Central memory CD8-positive, alpha-beta T cell (primary cell): Measurements from ENCODE around the gene MRTFB.
A peak's percentile ranks its signal among the peaks of the same experiment; 100 is the strongest.

Experiments
- ATAC-seq: fragments of 150-1000 bp; cut with Tn5 transposase; replicated peaks from 2 replicates; pipeline ENCODE4 v1.10.0; 2022; ENCODE audit warnings: mild to moderate bottlenecking, moderate FRiP score, moderate number of reproducible peaks; ENCODE audit not compliant: poor library complexity, severe bottlenecking; ENCODE audit errors: extremely low read depth
- DNase-seq, 2 donors: peaks; one replicate each; pipeline ENCODE4 v3.0.0; 2021; ENCODE audit warnings: low spot score in 2 of 2
- H3K27ac Mint-ChIP-seq: one replicate; pipeline ENCODE4 v1.8.0; 2022; ENCODE audit warnings: low read depth, mild to moderate bottlenecking, moderate library complexity, mixed read lengths
- H3K27me3 Mint-ChIP-seq: one replicate; pipeline ENCODE4 v1.8.0; 2022; ENCODE audit warnings: mixed read lengths
- H3K36me3 Mint-ChIP-seq: one replicate; pipeline ENCODE4 v1.8.0; 2022; ENCODE audit warnings: mild to moderate bottlenecking, moderate library complexity, mixed read lengths; ENCODE audit not compliant: insufficient read depth
- H3K4me1 Mint-ChIP-seq: one replicate; pipeline ENCODE4 v1.8.0; 2022; ENCODE audit warnings: mixed read lengths
- H3K4me3 Mint-ChIP-seq: one replicate; pipeline ENCODE4 v1.8.0; 2022; ENCODE audit warnings: mild to moderate bottlenecking, moderate library complexity, mixed read lengths
- H3K9me3 Mint-ChIP-seq: one replicate; pipeline ENCODE4 v1.8.0; 2022; ENCODE audit warnings: mixed read lengths

MRTFB gene

DNA sequence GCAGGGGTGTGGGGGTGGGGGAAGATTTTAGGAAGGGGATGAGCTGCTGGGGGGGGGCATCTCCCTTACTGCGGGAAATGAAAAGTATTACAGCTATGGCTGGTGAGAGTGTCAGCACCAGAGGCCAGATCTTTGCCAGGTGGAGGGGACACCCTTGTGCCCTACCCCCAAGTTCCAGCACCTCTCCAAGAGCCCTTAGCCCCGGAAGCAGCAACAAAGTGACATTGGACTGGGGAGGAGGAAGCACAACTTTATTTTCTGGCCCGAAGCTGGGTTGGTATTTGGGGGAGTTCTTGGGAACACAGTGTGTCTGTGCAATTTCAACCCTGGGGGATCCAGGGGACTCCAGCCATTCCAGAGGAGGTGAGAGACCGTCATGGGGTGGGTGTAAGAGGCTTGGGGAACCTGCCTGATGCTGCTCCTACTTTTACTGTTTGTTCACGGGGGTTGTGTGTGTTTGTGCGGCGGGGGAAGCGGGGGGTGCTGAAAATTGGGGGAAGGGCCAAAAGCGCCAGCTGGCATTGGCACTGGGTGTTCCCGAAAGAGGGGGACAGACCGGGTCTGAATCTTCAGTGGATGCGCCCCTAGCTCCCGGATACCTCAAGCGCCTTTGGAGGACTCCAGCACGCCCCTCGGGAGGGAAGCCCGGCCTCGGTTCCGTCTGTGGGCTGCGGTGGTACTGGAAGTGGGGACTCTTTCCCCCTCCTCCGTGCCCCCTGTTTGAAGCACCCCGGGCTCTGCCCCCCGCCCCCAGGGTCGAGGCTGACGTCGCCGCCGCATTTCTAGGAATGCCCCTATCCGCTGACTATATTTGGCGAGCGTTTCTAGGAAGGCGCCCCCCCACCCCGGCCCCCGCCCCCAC lies 230.3 kb downstream of the MRTFB start:
- Mint-ChIP-seq H3K4me3 (peak overlapping the region; percentile 80), H3K27ac (no peak overlapping the region), H3K9me3 (no peaks in the 10 kb centered on the region), H3K4me1 (peaks cover 13% of the 10 kb centered on the region), H3K27me3 (peaks cover 48% of the 10 kb centered on the region), H3K36me3 (no peaks in the 10 kb centered on the region)
- no peak for DNase-seq
- no peak for ATAC-seq

DNA sequence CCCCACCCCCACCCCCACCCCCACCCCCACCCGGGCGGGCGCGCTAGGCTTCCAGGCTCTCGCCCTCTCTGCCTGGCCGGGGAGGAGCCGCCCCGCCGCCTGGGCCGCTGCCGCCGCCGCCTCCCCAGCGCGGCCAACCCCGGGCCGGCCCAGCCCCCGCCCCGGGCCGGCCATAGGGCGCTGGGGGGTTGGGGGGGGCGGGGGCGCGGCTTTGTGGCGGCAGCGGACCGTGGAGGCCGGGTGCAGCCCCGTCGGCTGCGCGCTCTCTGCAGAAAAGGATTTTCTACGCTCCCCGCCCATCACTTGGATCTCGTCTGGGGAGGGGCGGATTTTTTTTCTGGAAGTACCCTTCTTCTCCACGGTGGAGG lies 230.9 kb downstream of the MRTFB start:
- H3K27ac Mint-ChIP-seq = no peak overlapping the region
- DNase-seq (no peak), ATAC-seq (peak; percentile 38)
- no peaks in the 10 kb centered on the region for H3K9me3 Mint-ChIP-seq
- H3K4me3 Mint-ChIP-seq = peak overlapping the region; percentile 80
- no peaks in the 10 kb centered on the region for H3K36me3 Mint-ChIP-seq
- peaks cover 48% of the 10 kb centered on the region for H3K27me3 Mint-ChIP-seq
- peaks cover 13% of the 10 kb centered on the region for H3K4me1 Mint-ChIP-seq

DNA sequence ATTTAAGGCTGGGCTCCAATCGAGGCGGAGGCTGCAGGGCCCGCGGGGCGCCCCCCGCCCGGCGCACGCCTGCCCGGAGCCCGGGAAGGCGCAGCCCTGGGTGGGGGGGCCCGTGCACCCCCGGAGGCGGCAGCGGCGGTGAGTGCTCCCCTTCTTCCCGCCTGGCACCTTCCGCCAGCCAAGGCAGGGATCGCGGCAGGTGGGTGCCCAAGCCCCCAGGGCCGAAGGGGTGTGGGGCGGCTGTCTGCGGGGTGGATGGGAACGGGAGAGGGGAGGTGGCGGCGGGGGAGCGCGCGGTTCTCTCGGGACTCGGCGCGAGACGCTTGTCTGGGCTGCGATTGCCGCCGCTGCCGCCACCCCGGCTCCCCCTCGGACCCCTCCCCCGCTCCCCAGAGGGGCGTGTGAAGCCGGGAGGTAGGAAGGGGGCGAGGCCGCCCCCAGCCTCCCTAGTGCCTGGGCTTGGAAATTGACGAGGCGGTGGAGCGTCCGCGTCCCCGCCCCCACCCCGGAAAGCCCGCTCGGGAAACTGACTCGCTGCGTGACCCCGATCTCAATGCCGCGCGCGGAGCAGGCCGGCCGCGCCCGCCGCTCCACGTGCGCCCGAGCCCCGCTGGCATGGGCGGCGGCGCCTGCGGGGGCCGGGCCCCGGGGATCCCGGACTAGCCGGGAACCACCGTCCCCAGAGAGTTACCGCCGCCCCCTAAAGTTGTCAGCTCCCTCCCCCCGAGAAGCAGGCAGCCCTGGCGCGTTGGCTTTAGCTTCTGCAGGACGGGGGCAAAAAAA lies 231.5 kb downstream of the MRTFB start:
- DNase-seq = no peak

DNA sequence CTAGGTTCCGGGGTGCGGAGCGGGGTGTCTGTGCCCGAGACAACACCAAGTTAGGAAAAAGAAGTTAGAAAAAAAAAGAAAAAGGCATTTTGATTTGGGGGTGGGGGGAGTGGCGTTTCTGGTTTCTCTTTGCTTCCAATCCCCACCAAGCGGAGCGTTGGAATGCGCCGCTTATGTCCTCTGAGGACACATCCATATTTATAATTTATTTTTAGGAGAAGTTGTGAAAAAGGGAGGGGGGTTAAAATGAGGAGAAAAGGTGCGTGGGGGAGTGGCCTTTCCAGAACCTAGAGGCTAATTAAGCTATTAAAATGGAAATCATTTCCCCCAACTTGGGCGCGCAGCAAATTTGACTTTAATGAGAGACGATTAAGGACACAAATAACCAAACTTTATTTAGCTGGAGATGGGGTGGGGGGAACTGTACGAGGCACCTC lies 232.1 kb downstream of the MRTFB start:
- peaks cover 48% of the 10 kb centered on the region for H3K27me3 Mint-ChIP-seq
- H3K4me3 Mint-ChIP-seq = peak overlapping the region; percentile 80
- H3K4me1 Mint-ChIP-seq = peaks cover 13% of the 10 kb centered on the region
- ATAC-seq (no peak), DNase-seq (no peak)
- H3K36me3 Mint-ChIP-seq = no peaks in the 10 kb centered on the region
- no peak overlapping the region for H3K27ac Mint-ChIP-seq
- no peaks in the 10 kb centered on the region for H3K9me3 Mint-ChIP-seq

More for the DNA sequence above, 231.5 kb downstream of the MRTFB start:
- ATAC-seq = peak; percentile 21
- H3K9me3 Mint-ChIP-seq = no peaks in the 10 kb centered on the region
- peaks cover 48% of the 10 kb centered on the region for H3K27me3 Mint-ChIP-seq
- H3K27ac Mint-ChIP-seq = no peak overlapping the region
- peak overlapping the region; percentile 80 for H3K4me3 Mint-ChIP-seq
- peaks cover 13% of the 10 kb centered on the region for H3K4me1 Mint-ChIP-seq
- no peaks in the 10 kb centered on the region for H3K36me3 Mint-ChIP-seq

DNA sequence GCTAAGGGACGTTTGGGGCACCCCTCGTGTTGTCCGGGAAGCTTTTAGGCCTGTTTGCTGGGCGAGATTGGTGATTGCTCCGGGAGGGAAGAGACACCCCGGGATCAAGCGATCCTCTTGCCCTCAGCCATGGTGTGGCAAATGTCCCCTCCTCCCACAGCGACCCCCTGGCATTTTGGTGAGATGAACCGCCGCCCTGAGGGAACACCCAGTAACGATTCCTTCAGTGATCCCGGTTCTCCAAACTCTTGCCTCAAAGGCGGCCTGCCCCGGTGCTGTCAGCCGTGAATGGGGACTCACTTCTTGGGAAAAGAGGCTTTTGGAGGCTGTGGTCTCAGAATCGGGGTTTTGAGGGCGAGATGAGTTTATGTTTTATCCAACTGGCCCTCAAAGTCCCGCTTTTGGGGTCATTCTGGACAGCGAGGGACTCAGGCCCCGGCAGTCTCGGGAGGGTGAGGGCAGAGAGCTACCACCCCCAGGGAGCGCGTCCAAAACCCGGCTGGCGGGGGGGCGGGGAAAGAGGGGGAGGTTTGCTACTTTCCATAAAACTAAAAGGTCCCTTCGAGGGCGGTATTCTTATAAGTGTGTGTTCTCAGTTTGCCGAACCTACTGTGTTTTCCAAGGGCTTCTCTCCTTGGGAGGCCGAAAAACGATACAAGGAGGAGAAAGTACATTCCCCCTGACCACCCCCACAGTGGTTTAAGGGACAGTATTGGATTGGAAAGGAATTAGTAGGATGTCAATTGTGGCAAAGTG lies 232.7 kb downstream of the MRTFB start:
- peak overlapping the region; percentile 80 for H3K4me3 Mint-ChIP-seq
- no peaks in the 10 kb centered on the region for H3K9me3 Mint-ChIP-seq
- peaks cover 13% of the 10 kb centered on the region for H3K4me1 Mint-ChIP-seq
- no peak overlapping the region for H3K27ac Mint-ChIP-seq
- DNase-seq (no peak), ATAC-seq (no peak)
- H3K27me3 Mint-ChIP-seq = peaks cover 48% of the 10 kb centered on the region
- H3K36me3 Mint-ChIP-seq = no peaks in the 10 kb centered on the region

DNA sequence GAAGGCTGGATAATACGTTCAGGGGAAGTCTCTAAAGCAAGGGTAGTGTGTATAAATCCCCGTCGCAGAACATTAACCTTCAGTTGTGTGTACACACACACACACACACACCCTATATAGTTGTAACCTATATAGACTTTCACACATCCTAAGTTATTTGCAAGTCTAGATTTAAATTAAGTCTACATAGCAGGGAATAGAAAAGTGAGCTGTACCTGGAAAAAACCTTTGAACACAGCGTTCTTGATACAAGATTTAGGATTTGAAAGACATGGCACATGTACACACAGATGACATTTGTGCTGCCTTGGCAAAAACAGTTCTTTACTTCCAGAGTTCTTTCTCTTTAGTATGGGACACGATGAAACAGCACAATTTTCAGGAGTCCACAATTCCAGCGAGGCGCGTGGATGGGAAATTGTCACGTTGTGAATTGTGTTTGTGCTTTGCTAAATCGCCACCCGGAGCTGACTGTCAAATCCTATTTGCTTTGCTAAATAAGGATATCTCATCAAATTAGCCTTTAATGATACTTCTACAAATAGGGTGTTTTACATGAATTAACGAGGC lies 233.9 kb downstream of the MRTFB start:
- Mint-ChIP-seq H3K36me3 (peaks cover 4% of the 10 kb centered on the region), H3K4me1 (peaks cover 23% of the 10 kb centered on the region), H3K4me3 (no peak overlapping the region), H3K27ac (no peak overlapping the region), H3K27me3 (peaks cover 48% of the 10 kb centered on the region), H3K9me3 (no peaks in the 10 kb centered on the region)
- DNase-seq (no peak), ATAC-seq (no peak)

DNA sequence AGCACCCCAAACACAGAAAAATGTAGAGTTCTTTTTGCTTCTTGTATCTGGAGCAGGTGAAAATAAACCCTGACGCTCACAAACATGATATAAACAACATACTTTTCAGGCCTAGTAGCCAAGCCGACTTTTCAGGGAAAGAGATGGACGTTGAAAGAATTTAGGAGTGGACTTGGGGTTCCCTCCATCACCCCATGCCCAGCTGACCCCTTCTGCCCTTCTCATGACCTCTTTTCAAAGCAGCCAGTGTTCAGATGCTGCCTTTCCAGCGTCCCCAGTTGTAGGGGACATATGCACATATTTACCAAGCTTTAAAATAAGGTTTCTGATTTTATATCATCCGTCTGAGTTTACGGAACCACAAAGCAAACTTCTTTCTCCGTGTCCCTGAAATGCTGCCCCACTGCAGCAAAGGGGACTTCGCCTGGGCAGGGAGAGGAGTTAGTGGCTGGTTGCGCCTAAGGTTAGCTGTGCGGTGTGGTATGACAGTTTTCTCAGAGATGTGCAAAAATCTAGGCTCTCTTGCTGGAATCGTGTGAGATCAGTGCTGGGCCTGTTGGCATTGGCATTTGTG lies 235.5 kb downstream of the MRTFB start:
- no peak overlapping the region for H3K27ac Mint-ChIP-seq
- DNase-seq = no peak
- no peaks in the 10 kb centered on the region for H3K9me3 Mint-ChIP-seq
- H3K4me1 Mint-ChIP-seq = peaks cover 10% of the 10 kb centered on the region
- no peak for ATAC-seq
- H3K4me3 Mint-ChIP-seq = no peak overlapping the region
- peaks cover 34% of the 10 kb centered on the region for H3K27me3 Mint-ChIP-seq
- peaks cover 4% of the 10 kb centered on the region for H3K36me3 Mint-ChIP-seq

DNA sequence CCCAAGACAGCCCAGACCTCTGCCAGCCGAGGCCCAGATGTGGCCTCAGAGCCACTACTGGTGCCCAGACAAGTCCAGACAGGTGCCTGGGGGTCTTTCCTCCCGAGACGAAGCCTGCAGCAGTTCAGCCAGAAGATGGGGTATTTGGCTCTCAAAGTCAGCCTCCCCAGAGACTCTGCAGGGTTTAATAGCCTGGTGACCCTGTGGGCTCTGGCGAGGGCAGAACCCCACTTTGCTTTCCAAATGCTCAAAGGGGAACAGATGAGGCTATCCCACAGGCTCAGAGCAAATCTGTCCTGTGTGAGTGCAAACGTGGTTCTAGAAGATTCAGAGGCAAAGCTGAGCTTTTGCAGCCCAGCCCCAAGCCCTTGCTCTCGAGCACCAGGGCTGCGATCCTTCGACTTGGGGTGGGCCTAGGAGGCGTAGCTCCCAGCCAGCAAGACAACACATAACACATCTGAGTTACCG lies 236.0 kb downstream of the MRTFB start:
- DNase-seq (no peak), ATAC-seq (no peak)
- Mint-ChIP-seq H3K9me3 (no peaks in the 10 kb centered on the region), H3K4me3 (no peak overlapping the region), H3K36me3 (peaks cover 4% of the 10 kb centered on the region), H3K27ac (no peak overlapping the region), H3K27me3 (peaks cover 32% of the 10 kb centered on the region), H3K4me1 (peaks cover 10% of the 10 kb centered on the region)

DNA sequence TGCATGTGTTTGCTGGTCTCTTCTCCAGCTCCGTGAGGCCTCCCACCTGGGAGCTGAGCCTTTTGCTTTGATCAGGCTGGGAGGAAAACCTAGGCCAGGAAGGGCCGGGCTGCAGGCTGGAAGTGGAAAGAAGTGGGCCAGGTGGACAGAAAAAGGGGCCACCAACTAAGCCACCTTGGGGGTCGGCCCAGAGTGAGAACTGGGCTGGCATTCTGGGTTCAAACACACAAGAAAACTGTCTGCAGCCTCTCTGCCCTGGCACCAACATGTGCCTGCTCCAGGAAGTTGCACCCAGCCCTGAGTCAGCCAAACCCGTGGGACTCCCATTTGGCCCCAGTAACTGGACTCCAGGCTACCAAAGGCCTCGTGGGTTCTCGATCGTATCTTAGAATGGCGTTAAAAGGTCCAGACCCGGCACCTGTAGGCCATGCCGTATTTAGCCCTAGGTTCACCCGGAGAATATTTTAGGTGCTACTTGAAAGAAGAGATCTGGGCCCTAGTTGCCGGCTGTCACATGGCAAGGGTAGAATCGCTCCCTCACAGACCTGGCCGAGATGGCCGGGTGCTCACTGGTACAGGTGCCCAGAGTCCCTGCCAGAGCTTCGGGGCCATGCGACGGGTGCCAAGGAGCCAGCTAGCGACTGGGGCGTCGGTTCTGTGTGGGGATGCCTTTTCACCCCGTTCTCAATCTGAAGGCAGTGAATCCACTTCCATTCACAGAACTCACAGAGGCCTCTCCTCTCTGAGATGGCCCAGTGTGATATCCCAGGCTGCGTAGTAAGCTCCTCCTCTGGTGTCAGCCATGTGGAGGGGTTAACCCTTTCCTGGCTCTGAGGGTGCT lies 236.6 kb downstream of the MRTFB start:
- Mint-ChIP-seq H3K27me3 (peaks cover 30% of the 10 kb centered on the region), H3K27ac (no peak overlapping the region), H3K4me3 (no peak overlapping the region), H3K4me1 (peaks cover 10% of the 10 kb centered on the region), H3K36me3 (peaks cover 4% of the 10 kb centered on the region), H3K9me3 (no peaks in the 10 kb centered on the region)
- DNase-seq = no peak
- no peak for ATAC-seq

DNA sequence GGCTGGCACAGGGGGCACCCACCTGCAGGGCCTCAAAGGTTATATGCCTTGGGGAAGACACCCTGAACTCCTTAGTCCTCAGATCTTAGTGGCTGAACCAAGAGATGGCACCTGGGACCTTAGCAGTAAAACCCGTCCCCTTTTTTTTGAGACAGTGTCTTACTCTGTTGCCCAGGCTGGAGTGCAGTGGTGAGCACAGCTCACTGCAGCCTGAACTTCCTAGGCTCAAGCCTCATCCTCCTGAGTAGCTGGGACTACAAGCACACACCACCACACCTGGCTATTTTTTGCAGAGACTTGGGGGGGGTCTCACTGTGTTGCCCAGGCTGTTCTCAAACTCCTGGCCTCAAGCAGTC lies 237.2 kb downstream of the MRTFB start:
- Mint-ChIP-seq H3K4me3 (no peak overlapping the region), H3K4me1 (peaks cover 10% of the 10 kb centered on the region), H3K9me3 (no peaks in the 10 kb centered on the region), H3K36me3 (peaks cover 4% of the 10 kb centered on the region), H3K27ac (no peak overlapping the region), H3K27me3 (peaks cover 24% of the 10 kb centered on the region)
- DNase-seq (no peak), ATAC-seq (no peak)

DNA sequence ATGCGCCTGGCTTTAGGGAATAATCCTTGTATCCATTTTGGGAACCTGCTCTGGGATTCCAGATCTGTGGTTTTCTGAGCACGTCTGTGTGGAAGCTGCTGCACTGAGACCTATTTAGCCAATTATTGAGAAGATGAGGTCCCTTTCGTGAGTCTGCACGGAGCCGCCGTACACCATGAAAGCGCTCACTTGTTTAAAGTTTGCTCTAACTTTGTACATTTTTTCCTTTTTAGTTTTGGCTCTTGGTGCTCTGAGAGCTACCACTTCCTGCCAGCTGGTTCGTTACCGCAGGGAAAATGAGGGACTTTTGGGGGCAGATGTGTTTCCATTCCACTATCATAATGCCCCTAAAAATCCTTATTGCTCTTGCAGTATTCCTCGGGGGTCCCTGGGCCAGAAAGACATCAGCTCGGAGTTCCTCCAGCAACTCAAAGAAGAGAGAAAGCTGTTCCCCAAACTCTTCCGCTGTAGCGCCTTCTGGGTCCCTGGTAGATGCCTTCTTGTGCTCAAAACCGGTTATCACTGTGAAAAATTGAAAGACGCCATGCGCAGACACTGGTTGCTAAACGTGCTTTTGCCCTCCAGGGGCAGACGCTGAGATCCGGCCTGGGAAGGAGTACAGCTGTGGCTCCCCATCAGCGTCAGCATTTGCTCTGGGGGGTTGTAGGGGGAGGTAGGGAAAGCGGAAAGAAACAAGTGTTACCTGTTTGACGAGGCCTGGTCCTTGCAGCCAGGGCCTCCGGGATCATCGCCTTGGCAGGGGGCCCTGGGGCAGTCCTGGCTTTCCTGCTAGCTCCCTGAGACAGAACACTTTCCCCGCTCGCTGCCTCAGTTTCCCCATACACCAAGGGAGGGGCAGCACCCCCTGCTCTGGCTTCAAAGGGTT lies 238.1 kb downstream of the MRTFB start:
- H3K27ac Mint-ChIP-seq = peak overlapping the region; percentile 60
- no peaks in the 10 kb centered on the region for H3K9me3 Mint-ChIP-seq
- peak overlapping the region; percentile 66 for H3K4me3 Mint-ChIP-seq
- ATAC-seq = peak; percentile 32
- peaks cover 10% of the 10 kb centered on the region for H3K4me1 Mint-ChIP-seq
- H3K27me3 Mint-ChIP-seq = peaks cover 20% of the 10 kb centered on the region
- DNase-seq = no peak
- H3K36me3 Mint-ChIP-seq = peaks cover 4% of the 10 kb centered on the region
